Hematopoietic multipotent progenitor cell treated with erythropoietin and hydrocortisone succinate and interleukin-3 and kit ligand, for 15 days (in vitro differentiated cells): ENCODE measurements around the gene MESP1.

Source experiments
- DNase-seq: peaks from one replicate; pipeline ENCODE4 v3.0.0-alpha.2; 2015; ENCODE audit warnings: low spot score

Gene MESP1

DNA sequence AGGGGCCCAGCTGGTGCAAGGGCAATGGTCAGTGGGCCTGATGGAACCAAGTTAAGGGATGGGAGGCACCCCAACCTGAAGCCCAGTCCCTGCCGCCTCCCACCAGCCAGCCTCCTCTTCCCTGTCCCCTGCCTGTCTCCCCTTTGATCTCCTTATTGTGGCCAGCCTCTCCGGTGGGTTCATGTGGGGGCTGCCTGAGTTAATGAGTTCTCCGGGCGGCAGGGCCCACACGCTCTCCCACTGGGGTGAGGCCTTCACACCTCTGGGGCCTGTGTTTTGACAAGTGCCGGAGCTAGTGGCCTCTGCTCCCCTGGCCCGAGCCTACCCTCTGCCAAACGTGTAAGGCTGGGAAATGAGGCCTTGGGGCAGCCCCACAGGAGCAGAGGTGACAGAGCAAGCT, 7.2 kb upstream of the MESP1 start:
- DNase-seq, result no peak

DNA sequence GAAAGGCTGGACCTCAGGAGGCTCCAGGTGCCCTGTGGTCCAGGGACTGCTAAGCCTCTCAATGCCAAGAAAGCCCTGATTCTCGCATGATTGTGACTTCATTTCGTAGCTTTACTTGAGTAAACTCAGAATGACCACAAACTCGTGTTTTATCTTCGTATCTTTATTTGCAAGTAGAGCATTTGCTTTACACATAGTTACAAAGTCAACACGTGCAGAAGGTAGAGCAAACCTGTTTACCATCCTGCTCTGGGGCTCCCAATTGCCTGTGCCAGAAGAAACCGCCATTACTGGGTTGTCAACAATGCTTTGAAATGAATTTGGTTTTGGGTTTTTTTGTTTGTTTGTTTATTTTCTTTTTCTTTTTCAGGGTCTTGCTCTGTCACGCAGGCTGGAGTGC, 5.8 kb upstream of the MESP1 start:
- no peak for DNase-seq

DNA sequence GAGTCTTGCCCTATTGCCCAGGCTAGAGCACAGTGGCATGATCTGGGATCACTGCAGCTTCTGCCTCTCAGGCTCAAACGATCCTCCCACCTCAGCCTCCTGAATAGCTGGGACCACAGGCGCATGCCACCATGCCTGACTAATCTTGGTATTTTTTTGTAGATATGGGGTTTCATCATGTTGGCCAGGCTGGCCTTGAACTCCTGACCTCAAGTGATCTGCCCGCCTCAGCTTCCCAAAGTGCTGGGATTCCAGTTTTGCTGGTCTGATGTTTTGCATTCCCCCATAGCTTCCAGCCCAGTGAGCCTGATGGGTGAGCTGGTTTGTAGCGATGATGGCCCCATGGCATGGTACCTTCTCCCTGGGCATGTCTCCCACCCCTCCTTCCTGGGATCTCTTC, 4.7 kb upstream of the MESP1 start:
- DNase-seq, result no peak

DNA sequence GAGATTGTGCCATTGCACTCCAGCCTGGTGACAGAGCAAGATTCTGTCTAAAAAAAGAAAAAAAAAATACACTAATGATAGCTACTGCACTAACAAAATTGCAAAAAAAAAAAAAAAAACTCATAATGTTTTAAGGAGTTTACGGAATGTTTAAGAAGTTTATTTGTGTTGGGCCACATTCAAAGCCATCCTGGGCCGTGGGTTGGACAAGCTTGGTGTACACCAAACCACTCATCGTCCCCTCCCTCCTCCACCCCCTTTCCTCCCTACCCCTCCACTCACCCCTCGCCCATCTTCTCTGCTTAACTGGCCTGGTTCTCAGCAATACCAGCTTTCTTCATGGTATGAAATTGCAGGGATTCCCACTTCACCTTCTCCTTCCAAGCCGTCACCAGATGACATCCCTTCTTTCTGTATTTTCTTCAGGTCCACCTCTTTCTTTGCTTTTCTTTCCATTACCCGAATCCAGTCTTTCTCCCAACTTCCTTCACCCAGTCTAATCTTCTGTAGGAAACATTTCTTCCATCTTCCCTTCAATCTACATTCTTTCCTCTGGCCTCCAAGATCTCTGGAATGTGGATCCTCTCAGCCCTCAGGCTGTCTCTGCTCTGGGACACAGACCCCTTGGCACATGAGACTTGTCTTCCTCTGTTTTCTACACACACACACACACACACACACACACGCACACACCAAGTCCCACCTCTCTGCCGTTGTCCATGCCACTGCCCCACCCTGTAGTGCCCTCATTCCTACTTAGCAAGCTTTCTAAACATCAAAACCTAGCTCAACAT, 3.5 kb upstream of the MESP1 start:
- DNase-seq, result no peak

DNA sequence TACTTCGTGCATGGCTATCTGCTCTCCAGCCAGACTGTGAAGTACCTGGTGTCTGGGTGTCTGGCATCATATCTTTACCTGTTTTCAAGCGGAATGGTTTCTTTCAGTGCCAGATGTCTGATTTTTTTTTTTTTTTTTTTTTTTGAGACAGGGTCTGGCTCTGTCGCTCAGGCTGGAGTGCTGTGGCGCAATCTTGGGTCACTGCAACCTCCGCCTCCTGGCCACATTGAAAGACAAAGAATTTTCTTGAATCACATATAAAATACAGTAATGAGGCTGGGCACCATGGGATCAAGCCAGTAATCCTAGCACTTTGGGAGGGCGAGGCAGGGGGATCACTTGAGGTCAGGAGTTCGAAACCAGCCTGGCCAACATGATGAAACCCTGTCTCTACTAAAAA, 2.8 kb upstream of the MESP1 start:
- DNase-seq, result no peak

DNA sequence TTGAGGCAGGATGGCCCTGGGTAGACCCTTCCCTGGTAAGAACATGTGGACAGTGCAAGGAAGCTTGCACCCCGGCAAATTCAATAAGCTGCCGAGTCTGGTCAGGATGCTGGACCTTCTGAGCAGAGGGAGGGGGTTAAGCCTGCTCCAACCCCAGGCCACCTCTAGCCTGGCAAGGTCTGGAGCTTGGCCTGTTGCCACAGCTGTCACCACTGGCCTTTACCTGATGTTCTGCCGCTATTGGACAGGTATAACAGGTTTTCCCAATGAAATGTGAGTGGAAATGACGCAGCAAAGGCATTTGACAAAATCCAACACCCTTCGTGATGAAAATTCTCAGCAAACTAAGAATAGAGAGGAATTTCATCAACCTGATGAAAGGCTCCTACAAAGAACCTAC, 699 bp upstream of the MESP1 start:
- no peak for DNase-seq

DNA sequence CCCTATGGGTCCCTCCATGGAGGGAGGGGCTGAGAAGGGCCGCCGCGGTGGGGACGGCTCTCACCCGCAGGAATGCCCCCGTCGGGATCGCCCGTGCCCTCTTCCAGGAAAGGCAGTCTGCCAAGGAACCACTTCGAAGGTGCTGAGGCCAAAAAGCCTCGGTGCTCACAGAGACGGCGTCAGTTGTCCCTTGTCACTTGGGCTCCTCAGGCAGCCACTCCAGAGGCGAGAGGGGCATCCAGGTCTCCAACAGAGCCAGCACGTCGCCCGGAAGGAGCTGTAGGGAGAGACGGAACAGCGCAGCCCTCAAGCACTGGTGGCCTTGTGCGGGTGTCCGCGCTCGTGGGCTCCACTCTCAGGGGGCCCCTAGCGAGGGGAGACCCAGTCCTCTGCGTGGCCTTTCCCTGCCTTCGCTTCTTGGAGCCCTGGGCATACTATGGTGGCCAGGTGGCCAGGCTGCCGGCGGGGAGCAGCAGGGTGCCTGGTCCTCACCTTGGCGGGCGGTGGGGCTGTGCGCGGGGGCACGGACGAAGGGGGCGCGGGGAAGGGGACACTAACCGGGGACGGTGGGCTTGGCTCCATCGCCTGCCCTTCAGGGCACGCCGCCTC, 994 bp downstream of the MESP1 start:
- no peak for DNase-seq

DNA sequence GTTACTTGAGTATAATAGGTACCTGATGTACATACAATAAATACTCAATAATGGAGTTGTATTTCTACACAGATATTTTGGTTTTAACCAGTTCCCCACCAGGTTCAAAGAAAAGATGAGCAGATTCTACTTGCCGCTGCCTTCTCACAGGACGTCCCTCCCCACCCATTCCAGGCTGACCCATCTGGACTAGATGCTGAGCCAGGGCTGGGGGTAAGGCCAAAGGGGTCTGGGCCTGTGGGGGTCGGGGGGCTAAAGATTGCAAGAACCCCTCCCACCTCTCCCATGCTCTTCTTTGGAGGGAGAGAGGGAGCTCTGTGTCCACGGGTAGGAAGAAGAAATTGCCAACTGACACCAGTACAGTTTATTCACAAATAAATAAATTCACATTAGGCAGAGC, 1.5 kb downstream of the MESP1 start:
- DNase-seq, result no peak

DNA sequence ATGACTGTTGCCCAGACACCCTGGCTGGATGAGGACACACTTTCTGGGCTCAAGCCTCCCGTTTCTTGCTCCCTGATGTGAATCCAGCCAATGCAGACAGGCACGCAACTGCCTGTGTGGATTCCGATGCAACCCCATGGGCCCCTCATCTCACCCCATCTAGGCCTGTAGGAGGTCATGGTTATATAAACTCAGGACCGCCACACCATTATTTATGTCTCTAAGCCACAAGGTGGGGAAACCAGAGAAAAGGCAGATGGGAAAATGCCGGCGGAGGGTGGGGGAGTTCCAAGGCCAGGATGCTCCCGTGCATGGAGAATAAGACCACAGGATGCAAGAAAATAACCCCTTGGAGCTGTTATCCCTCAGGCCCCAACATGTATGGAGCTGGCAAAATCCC, 2.0 kb downstream of the MESP1 start:
- no peak for DNase-seq

DNA sequence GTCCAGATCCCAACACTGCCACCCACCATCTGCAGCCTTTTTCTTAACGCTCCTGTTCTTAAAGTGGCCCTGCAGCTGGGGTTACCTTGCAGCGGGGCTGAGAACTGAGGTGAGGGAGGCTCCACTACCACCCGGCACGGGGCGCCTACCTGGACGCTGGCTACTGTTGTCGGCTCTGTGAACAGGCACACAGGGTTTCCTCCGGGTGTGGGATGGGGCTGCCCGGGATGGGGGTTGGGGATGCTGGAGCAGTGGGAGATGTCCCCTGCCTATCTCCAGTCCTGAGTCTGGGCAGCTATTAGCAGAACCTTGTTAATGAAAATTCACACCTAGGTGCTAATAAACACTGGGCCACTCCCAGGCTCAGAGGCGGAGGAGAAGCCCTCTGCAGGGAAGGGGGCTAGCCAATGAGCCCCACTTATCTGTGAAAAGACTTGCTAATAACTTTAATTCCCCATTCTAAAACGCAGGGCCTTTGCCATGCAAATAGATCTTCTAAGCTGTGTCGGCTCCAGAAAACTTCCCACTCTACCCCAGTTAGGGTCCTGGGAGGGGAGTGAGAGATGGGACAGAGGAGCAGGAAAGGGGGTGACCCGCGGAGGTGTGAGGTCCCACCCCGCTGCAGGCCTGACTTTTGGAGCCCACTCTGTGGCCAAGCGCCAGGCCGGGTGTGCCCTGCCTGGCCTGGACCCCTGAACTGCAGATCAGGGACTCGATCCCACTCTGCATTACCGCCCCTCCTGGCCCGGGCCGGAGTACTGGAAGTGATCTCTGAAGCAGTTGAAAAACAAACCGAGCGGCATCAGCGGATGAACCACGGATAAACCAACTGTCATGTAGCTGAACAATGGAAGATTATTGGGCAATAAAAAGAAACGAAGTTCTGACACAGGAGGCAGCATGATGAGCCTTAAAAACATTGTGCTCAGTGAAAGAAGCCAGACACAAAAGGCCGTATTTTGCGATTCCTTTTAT, 3.1 kb downstream of the MESP1 start:
- DNase-seq, result no peak

DNA sequence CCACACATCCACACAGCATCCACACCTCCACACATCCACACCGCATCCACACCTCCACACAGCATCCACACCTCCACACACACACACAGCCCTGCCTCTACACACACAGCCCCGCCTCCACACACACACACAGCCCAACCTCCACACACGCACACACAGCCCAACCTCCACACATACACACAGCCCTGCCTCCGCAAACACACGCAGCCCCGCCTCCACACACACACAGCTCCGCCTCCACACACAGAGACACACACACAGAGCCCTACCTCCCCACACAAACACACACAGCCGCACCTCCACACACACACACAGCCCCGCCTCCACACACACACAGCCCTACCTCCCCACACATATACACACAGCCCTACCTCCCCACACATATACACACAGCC, 4.7 kb downstream of the MESP1 start:
- no peak for DNase-seq

DNA sequence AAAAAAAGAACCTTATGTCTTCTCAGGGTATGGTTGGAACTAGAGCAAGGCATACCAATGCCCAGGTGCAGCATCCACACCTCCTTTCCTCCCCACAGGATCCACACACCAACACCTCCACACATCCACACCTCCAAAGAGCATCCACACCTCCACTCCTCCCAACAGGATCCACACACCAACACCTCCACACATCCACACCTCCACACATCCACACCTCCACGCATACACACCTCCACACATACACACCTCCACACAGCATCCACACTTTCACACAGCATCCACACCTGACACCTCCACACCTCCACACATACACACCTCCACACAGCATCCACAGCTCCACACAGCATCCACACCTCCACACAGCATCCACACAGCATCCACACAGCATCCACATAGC, 5.3 kb downstream of the MESP1 start:
- DNase-seq, result no peak

DNA sequence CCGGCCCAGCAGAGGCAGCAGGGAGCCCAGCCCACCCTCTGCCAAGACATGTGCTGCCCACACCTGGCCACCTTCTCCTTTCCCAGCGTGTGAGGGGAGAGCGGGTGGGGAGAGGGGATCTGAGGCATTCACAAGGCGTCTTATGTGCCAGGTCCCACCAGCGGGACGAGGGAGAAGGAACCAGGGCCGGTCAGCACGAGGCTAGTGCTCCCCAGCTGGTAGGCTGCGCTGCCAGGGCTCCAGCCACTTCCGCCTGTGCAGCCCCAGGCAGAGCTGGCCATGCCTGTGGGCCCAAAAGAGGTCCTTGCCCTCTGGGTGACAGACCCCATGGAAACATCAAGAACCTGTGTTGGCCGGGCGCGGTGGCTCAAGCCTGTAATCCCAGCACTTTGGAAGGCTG, 5.9 kb downstream of the MESP1 start:
- DNase-seq, result no peak

DNA sequence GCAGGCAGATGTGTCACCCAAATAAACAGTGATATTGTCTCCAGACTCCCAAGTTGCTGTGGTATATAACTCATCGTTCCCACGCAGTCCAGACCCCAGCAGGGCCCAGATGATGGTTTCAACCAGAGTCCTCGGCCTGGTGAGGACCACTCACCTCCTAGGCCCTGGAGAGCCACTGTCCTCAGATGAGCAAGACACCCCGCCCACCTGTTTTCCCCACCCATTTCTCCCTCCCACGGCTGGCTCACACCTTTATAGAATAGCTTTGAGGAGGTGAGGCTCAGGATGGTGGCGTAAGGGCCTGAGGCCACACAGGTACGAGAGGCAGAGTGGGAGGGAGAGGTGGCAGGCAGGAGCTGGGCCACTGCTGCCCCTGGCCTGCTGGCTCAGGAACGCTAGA, 7.5 kb downstream of the MESP1 start:
- DNase-seq, result no peak

DNA sequence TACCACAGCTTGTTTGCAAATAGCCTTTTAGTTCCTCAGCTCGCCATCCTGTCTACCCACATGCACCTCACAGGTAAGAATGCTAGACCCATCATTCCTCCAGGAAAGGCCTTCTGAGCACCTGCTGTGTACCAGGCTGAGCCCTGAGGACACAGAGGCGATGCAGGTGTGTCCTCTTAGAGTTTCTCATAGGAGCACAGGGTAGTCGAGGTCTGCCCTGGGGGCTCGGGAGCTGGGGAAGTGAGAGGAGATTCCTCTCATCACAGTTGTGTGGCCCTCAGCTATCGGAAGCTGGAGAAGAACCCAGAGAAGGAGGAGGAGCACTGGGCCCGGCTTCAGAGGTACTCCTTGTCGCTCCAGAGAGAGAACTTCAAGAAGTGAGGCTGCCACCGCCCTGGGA, 8.0 kb downstream of the MESP1 start:
- no peak for DNase-seq

DNA sequence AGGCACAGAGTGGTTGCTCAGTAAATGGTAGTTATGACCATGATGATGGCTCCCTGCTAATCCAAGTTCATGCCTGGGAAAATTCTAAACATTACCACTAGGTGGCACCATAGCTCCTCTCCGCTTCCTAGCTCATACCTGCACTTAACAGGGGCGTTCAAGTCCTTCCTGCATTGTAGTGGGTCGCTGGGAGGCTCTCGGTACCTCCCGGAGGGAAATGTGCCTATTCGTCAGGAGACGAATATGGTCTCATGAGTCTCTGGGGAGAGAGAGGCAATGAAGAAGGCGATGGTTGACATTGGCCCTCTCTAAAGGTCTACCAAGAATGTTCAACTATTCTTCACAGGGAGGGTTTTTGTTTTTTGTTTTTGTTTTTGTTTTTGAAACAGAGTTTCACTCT, 10.9 kb downstream of the MESP1 start:
- DNase-seq, result peak; percentile 76

DNA sequence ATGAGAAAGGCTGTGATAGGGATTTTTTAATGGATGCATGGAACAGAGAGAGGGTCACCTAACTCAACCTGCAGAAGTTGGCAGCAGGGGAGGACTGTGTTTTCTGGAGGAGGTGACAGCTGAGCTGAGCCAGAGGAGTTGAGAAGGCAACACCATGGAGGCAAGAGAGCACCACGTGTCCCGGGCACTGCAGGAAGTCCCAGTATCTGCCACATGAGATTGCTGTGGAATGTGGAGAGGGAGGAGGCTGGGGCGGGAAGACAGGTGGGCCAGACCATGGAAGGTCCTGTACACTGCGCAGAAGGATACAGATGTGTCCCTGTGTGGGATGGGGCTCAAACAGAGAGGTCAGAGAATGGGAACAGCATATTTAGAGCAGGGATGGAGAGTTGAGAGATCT, 15.3 kb downstream of the MESP1 start:
- DNase-seq, result no peak

DNA sequence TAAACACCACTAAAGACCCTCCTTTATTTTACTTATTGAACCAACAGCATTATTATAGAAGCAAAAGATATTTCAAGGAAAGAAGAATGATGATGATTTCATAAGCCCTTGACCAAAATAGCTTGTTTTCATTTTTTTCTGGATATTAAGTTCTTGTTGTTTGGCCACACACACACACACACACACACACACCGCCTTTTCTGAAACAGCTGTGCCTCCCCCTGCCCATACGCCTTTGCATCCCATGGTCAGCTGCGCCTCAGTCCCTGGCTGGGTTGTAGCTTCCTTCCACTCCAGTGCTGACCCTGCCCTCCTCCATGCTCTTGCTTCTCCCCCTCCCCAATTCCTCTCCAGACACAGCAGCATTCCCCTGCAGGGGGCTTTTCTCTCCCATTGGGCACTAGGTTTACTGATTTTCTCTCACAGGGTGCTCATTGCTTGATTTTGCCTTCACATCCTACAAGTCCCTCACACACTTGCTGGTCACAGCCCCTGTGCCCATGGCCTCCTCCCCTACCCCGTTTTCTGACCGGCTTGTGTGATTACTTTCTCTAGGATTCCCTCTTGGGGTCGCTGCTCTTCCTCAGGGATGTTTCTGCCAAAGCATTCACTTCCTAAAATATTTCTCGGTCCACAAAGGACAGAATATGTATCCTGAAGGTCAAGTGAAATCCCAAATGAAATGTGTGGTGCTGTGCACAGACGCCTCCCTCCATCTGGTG, 18.4 kb downstream of the MESP1 start:
- DNase-seq, result no peak

DNA sequence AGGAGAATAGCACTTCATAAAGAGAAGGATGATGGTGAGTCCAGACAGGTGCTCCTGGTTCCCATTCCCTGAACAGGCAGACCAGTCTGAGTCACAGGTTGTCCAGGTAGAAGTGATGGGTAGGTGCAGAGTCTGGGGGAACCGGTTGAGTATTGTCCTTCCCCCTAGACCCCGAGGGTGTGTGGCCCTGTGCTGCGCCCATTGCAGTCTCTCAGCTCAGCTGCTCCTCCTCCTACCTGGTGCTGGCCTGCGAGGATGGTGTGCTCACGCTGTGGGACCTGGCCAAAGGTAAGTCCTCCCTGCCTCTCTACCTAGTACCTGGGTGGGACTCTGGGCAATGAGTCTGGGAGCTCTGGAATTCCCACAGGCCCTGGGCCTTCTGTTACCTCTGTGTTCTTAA, 19.8 kb downstream of the MESP1 start:
- DNase-seq, result no peak

DNA sequence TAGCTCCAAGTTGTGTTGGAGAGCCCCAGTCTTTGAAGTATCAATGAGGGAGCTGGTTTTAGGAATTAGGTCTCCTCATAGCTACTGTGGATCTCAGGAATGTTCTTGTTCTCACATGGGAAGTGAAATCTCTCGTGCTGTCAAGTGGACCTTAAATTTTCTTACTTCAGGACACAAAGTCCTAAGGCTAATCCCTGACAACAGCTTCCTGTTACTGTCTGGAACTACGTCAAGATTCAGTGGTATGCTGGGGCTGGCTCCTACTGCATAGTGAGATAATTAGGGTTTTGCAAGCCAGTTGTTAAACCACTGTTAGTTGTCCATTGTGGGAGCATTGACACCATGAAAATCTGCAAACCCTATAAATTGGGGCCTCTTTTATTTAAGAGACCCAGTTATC, 22.8 kb downstream of the MESP1 start:
- no peak for DNase-seq

DNA sequence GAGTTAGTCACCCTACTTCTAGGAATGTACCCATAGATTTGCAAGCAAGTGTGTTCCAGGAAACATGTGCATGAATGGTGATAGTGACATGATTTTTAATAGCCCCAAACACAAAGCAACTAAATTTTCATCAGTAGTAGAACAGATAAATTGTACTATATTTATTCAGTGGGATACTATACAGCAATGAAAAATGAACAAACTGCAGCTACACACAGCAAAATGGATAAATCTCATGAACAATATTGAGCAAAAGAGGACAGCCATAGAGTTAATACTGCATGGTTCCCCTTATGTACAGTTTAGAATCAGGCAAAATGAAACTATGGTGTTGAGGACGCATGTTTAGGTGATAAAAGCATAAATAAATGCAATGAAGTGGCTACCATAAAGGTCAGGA, 26.0 kb downstream of the MESP1 start:
- DNase-seq, result no peak

DNA sequence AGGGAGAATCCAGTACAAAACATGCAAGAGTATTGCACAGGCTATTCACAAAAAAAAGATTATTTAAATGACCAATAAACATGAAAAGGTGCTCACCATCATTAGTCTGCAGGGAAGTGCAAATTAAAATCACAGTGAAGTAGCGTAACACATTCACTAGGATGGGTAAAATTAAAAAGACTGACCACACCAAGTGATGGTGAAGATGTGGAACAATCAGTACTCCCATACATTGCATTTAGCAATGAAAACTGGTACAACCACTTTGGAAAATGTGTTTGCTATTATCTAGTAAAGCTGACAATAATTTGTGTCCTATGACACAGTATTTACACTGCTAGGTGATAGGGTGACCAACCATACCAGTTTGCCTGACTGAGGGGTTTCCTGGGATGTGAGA, 26.4 kb downstream of the MESP1 start:
- no peak for DNase-seq
